GM19324 (cell line): Measurements from ENCODE around the gene KCNK13.
"Not testable (repeated sequence)": the region's sequence is repeated elsewhere in the genome, so short reads cannot be mapped to it uniquely, and the experiment has no call there.

Experiments
- ATAC-seq: cut with Tn5 transposase; IDR thresholded peaks from one replicate; pipeline ENCODE4 v1.9.1; 2021; ENCODE audit warnings: mild to moderate bottlenecking, moderate library complexity; ENCODE audit not compliant: unreplicated experiment, low FRiP score

KCNK13 gene

GRCh38 chr14:90184571-90185266 is 122.9 kb downstream of the KCNK13 start:
- ATAC-seq = no peak

- no peak for ATAC-seq
Observed at GRCh38 chr14:90188588-90188987, 126.8 kb downstream of the KCNK13 start.

- ATAC-seq = no peak
Observed at GRCh38 chr14:90191154-90191553, 129.4 kb downstream of the KCNK13 start.

- ATAC-seq = no peak
Observed at GRCh38 chr14:90191585-90191984, 129.8 kb downstream of the KCNK13 start.

GRCh38 chr14:90193925-90194324 is 132.1 kb downstream of the KCNK13 start:
- ATAC-seq = no peak

GRCh38 chr14:90194706-90195105 is 132.9 kb downstream of the KCNK13 start:
- no peak for ATAC-seq

GRCh38 chr14:90198541-90199060 is 136.8 kb downstream of the KCNK13 start:
- no peak for ATAC-seq

- ATAC-seq = not testable (repeated sequence)
Observed at GRCh38 chr14:90200546-90200945, 138.8 kb downstream of the KCNK13 start.

GRCh38 chr14:90201344-90201743 is 139.6 kb downstream of the KCNK13 start:
- no peak for ATAC-seq

GRCh38 chr14:90204516-90204915 is 142.7 kb downstream of the KCNK13 start:
- no peak for ATAC-seq

GRCh38 chr14:90213099-90213748 is 151.4 kb downstream of the KCNK13 start:
- no peak for ATAC-seq

- no peak for ATAC-seq
Observed at GRCh38 chr14:90228478-90228877, 166.7 kb downstream of the KCNK13 start.

GRCh38 chr14:90229942-90230341 is 168.1 kb downstream of the KCNK13 start:
- ATAC-seq = not testable (repeated sequence)
